Hepatocyte (in vitro differentiated cells): ENCODE results near the gene FGF12. TPM values are rescaled to one million over a fixed set of nuclear protein-coding genes. Genes with fewer than 3 reads are reported as not detected.

Experiments used
- DNase-seq: peaks from one replicate; pipeline ENCODE4 v3.0.0-alpha.2; 2016; ENCODE audit warnings: low spot score
- H2AFZ ChIP-seq: fragments of 200-600 bp; sonication (generic); 2 replicates; pipeline ENCODE4 v1.6.0; 2016; ENCODE audit warnings: antibody characterized with exemption, mild to moderate bottlenecking
- H3K27ac ChIP-seq: fragments of 200-600 bp; sonication (generic); 2 replicates; pipeline ENCODE4 v1.5.1; 2016; ENCODE audit warnings: mild to moderate bottlenecking
- H3K27me3 ChIP-seq: fragments of 200-600 bp; sonication (generic); 2 replicates; pipeline ENCODE4 v1.6.1; 2016
- H3K36me3 ChIP-seq: fragments of 200-600 bp; sonication (generic); replicated peaks from 2 replicates; pipeline ENCODE4 v1.5.1; 2016; ENCODE audit warnings: low read depth; ENCODE audit not compliant: insufficient read depth
- H3K4me1 ChIP-seq: fragments of 200-600 bp; sonication (generic); 2 replicates; pipeline ENCODE4 v1.5.1; 2016; ENCODE audit warnings: mild to moderate bottlenecking, moderate library complexity; ENCODE audit not compliant: insufficient read depth
- H3K4me2 ChIP-seq: fragments of 200-600 bp; sonication (generic); 2 replicates; pipeline ENCODE4 v1.6.0; 2016
- H3K4me3 ChIP-seq: fragments of 200-600 bp; sonication (generic); 2 replicates; pipeline ENCODE4 v1.5.1; 2016; ENCODE audit warnings: mild to moderate bottlenecking
- H3K79me2 ChIP-seq: fragments of 200-600 bp; sonication (generic); 2 replicates; pipeline ENCODE4 v1.6.0; 2017; ENCODE audit warnings: mild to moderate bottlenecking
- H3K9me2 ChIP-seq: fragments of 200-600 bp; sonication (generic); replicated peaks from 2 replicates; pipeline ENCODE4 v1.6.0; 2017; ENCODE audit warnings: mild to moderate bottlenecking; ENCODE audit not compliant: insufficient read depth
- H3K9me3 ChIP-seq: fragments of 200-600 bp; sonication (generic); 2 replicates; pipeline ENCODE4 v1.5.1; 2016; ENCODE audit warnings: low read depth, mild to moderate bottlenecking
- H4K20me1 ChIP-seq: fragments of 200-600 bp; sonication (generic); 2 replicates; pipeline ENCODE4 v1.6.0; 2016; ENCODE audit warnings: mild to moderate bottlenecking; ENCODE audit not compliant: insufficient read depth, poor library complexity, severe bottlenecking
- EZH2 ChIP-seq: fragments of 200-600 bp; sonication (generic); IDR thresholded peaks from 2 replicates; pipeline ENCODE4 v1.6.1; 2016; ENCODE audit warnings: antibody characterized with exemption, mild to moderate bottlenecking, borderline replicate concordance
- EZH2phosphoT487 ChIP-seq: fragments of 200-600 bp; sonication (generic); IDR thresholded peaks from one replicate; pipeline ENCODE4 v1.6.1; 2018; ENCODE audit warnings: antibody characterized with exemption, mild to moderate bottlenecking, low read depth, moderate library complexity; ENCODE audit not compliant: unreplicated experiment, severe bottlenecking
- WGBS: methylation state at CpG from one replicate; pipeline ENCODE4 v1.1.6; 2016; ENCODE audit warnings: low lambda C conversion rate; ENCODE audit errors: missing lambda C conversion rate; 5-methylcytosine and 5-hydroxymethylcytosine counted together
- polyA plus RNA-seq: library from polyadenylated mRNA; unstranded; fragments of >200 nt; fragmentation: Nextera tagmentation; extraction: Ambion mirVana; gene quantifications from 2 replicates; pipeline ENCODE4 v1.2.1, GENCODE V29; 2016
- total RNA-seq: library from RNA; depleted of rRNA; stranded (reverse); fragments of >200 nt; gene quantifications from 2 replicates; pipeline ENCODE4 v1.2.3, GENCODE V29; 2014
- TF ChIP-seq, protein P1 (sequence below): fragments of 200-600 bp; sonication (generic); IDR thresholded peaks from 2 replicates; pipeline ENCODE4 v1.5.1; 2016; ENCODE audit warnings: antibody characterized with exemption, mild to moderate bottlenecking; ENCODE audit not compliant: poor library complexity

The FGF12 gene
- total and polyA plus RNA-seq, 2 experiments from 2014 or later = 2.1 TPM

DNA sequence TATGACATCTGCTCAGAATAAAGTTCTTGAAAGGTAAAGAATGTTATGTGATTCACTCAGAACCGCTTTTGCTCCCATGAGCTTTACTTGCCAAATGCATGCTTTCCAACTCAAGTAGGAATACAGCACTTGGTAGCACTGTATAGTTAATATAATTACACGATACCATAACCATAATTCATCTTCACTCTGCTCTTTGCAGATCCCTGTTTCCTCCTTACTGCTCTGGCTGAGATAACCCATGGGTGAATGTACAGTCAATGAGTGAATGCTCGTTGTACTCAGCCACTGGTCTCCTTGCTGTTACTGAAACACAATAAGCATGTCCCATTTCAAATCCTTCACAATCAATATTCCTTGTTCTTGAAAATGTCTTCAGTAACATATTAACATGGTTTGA, 550.0 kb downstream of the FGF12 start:
- no peak for DNase-seq
- no peaks in the 10 kb centered on the region for H3K9me3 ChIP-seq
- no peak overlapping the region for H3K27ac ChIP-seq
- no peaks in the 10 kb centered on the region for H4K20me1 ChIP-seq
- no peak overlapping the region for H3K4me2 ChIP-seq
- H3K4me3 ChIP-seq = no peak overlapping the region
- no peaks in the 10 kb centered on the region for H3K79me2 ChIP-seq
- TF ChIP-seq, protein P1, sequence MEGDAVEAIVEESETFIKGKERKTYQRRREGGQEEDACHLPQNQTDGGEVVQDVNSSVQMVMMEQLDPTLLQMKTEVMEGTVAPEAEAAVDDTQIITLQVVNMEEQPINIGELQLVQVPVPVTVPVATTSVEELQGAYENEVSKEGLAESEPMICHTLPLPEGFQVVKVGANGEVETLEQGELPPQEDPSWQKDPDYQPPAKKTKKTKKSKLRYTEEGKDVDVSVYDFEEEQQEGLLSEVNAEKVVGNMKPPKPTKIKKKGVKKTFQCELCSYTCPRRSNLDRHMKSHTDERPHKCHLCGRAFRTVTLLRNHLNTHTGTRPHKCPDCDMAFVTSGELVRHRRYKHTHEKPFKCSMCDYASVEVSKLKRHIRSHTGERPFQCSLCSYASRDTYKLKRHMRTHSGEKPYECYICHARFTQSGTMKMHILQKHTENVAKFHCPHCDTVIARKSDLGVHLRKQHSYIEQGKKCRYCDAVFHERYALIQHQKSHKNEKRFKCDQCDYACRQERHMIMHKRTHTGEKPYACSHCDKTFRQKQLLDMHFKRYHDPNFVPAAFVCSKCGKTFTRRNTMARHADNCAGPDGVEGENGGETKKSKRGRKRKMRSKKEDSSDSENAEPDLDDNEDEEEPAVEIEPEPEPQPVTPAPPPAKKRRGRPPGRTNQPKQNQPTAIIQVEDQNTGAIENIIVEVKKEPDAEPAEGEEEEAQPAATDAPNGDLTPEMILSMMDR = no peak
- TF ChIP-seq EZH2 (no peak), EZH2phosphoT487 (no peak)
- no peaks in the 10 kb centered on the region for H3K4me1 ChIP-seq
- H2AFZ ChIP-seq = no peak overlapping the region
- H3K27me3 ChIP-seq = no peaks in the 10 kb centered on the region
- WGBS = 92% methylated on average over 3 of the region's 3 CpGs
- no peaks in the 10 kb centered on the region for H3K36me3 ChIP-seq
- no peaks in the 10 kb centered on the region for H3K9me2 ChIP-seq

DNA sequence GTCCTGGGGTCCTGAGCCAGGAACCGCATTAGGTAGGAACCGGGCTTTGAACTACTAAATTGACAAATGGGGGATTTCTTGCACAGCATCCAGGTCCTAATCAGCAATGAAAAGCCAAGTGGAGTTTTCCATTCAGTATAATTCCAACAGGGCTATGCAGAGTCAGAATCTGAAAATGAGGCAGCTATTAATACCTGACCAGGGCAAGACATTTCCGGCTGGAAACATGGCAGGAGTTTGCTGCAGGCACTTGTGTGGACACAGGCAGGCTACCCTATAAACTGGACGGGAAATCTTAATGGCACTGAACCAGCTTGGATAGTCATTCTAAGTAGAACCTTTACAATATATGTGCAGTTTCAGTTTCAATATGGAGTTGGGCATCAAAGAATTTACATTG, 553.1 kb downstream of the FGF12 start:
- 86% methylated on average over 4 of the region's 4 CpGs for WGBS
- TF ChIP-seq EZH2 = no peak

DNA sequence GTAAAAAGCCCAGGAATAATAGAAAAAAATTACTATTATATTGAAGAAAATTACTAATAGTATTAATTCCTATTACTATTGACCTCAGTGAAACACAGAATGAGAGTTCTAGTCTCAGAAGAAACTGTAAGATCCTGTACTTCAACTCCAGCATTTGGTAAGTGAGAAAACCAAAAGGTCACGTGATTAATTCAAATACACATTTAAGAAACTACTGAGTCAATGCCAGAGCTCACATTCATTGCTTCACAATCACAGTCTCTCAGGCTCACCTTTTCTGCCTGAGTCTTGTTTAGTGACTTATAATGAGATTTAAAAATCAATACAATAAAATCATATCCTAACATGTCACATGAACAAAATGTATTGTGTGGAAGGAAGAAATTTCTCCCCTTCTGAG, 556.1 kb downstream of the FGF12 start:
- Histone ChIP-seq H4K20me1 (no peaks in the 10 kb centered on the region), H3K36me3 (no peaks in the 10 kb centered on the region), H2AFZ (no peak overlapping the region), H3K9me2 (no peaks in the 10 kb centered on the region), H3K4me1 (no peaks in the 10 kb centered on the region), H3K79me2 (no peaks in the 10 kb centered on the region), H3K4me2 (no peak overlapping the region), H3K9me3 (no peaks in the 10 kb centered on the region), H3K27me3 (no peaks in the 10 kb centered on the region), H3K27ac (no peak overlapping the region), H3K4me3 (no peak overlapping the region)
- 81% methylated on average over 1 of the region's 1 CpG for WGBS
- TF ChIP-seq EZH2phosphoT487 = no peak
- TF ChIP-seq EZH2 = no peak
- TF ChIP-seq, protein P1 = no peak
- DNase-seq = no peak

More for the DNA sequence above, 553.1 kb downstream of the FGF12 start:
- H4K20me1 ChIP-seq = no peaks in the 10 kb centered on the region
- H3K27me3 ChIP-seq = no peaks in the 10 kb centered on the region
- no peaks in the 10 kb centered on the region for H3K79me2 ChIP-seq
- no peak overlapping the region for H3K4me2 ChIP-seq
- H3K9me3 ChIP-seq = no peaks in the 10 kb centered on the region
- H3K4me1 ChIP-seq = no peaks in the 10 kb centered on the region
- no peaks in the 10 kb centered on the region for H3K9me2 ChIP-seq
- H3K27ac ChIP-seq = no peak overlapping the region
- H3K36me3 ChIP-seq = no peaks in the 10 kb centered on the region
- DNase-seq = no peak
- H3K4me3 ChIP-seq = no peak overlapping the region
- no peak overlapping the region for H2AFZ ChIP-seq

DNA sequence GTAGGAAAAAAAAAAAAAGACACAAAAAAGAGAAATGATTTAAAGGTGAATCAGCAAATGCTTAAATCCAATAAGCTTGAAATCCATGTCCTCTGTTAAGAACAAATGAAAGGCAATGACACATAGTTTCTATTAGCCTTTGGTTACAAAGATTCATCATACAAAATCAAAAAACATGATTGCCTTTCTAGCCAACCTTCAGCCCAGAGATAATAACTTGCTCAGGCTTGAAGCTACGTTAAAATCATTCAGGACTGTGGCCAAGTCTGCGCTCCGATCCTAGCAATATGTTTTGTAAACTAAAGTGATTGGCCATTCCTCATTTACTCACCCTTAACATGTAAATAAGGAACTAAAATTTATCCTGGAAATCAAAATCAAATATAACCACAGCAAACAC, 556.7 kb downstream of the FGF12 start:
- H3K4me2 ChIP-seq = no peak overlapping the region
- no peak overlapping the region for H3K4me3 ChIP-seq
- no peaks in the 10 kb centered on the region for H3K27me3 ChIP-seq
- no peaks in the 10 kb centered on the region for H3K9me3 ChIP-seq
- no peaks in the 10 kb centered on the region for H3K9me2 ChIP-seq
- H2AFZ ChIP-seq = no peak overlapping the region
- H3K36me3 ChIP-seq = no peaks in the 10 kb centered on the region
- DNase-seq = no peak
- TF ChIP-seq EZH2phosphoT487 (no peak), EZH2 (no peak)
- TF ChIP-seq, protein P1 = no peak
- H3K79me2 ChIP-seq = no peaks in the 10 kb centered on the region
- H4K20me1 ChIP-seq = no peaks in the 10 kb centered on the region
- 86% methylated on average over 3 of the region's 3 CpGs for WGBS
- H3K27ac ChIP-seq = no peak overlapping the region
- no peaks in the 10 kb centered on the region for H3K4me1 ChIP-seq
